CD14-positive monocyte (primary cell): ENCODE measurements around the gene CA11. TPM values are rescaled to one million over a fixed set of nuclear protein-coding genes. Genes with fewer than 3 reads are reported as not detected.

Experiments
- DNase-seq, 3 donors: peaks; one replicate each; pipeline ENCODE4 v3.0.0-alpha.2; 2011 to 2022
- H2AFZ ChIP-seq: 2 replicates; pipeline ENCODE4 v1.6.0; 2012; ENCODE audit warnings: mild to moderate bottlenecking, low read depth, low read length, inconsistent platforms; ENCODE audit not compliant: insufficient read depth, poor library complexity, severe bottlenecking
- H3K27ac ChIP-seq, 2 donors: 1 replicate in 1 of 2; 2 replicates in 1 of 2; pipeline ENCODE4 v1.5.1; 2012 to 2013; ENCODE audit warnings: low read length in 2 of 2, control low read depth in 1 of 2, inconsistent platforms in 1 of 2, low read depth in 1 of 2, mild to moderate bottlenecking in 1 of 2
- H3K27me3 ChIP-seq, 2 donors: one replicate each; pipeline versions ENCODE4 v1.6.0 to v1.6.1; 2011 to 2013; ENCODE audit warnings: low read length in 2 of 2; ENCODE audit not compliant: control insufficient read depth in 2 of 2, insufficient read depth in 2 of 2
- H3K36me3 ChIP-seq, 2 donors: replicated peaks in 1 of 2; 1 replicate in 1 of 2; 2 replicates in 1 of 2; pipeline versions ENCODE4 v1.5.1 to v1.6.1; 2012 to 2013; ENCODE audit warnings: low read length in 2 of 2, control low read depth in 1 of 2, inconsistent platforms in 1 of 2, mild to moderate bottlenecking in 1 of 2; ENCODE audit not compliant: insufficient read depth in 2 of 2, control insufficient read depth in 1 of 2
- H3K4me1 ChIP-seq, 2 donors: 1 replicate in 1 of 2; 2 replicates in 1 of 2; pipeline versions ENCODE4 v1.5.1 to v1.6.1; 2012 to 2013; ENCODE audit warnings: low read length in 2 of 2, control low read depth in 1 of 2, inconsistent platforms in 1 of 2, mild to moderate bottlenecking in 1 of 2, moderate library complexity in 1 of 2; ENCODE audit not compliant: insufficient read depth in 2 of 2, control insufficient read depth in 1 of 2
- H3K4me2 ChIP-seq: replicated peaks from 2 replicates; pipeline ENCODE3; 2012; ENCODE audit warnings: low read length, moderate library complexity, mild to moderate bottlenecking; ENCODE audit not compliant: poor library complexity, severe bottlenecking; ENCODE audit errors: extremely low read depth
- H3K4me3 ChIP-seq, 3 experiments: fragments of 200-600 bp in 1 of 3; sonication (generic) in 1 of 3; replicated peaks in 1 of 3; 1 replicate in 2 of 3; 2 replicates in 1 of 3; pipeline ENCODE4 v1.5.1; 2011 to 2013; ENCODE audit warnings: low read length in 3 of 3, mild to moderate bottlenecking in 3 of 3, control low read depth in 2 of 3, low read depth in 2 of 3, inconsistent platforms in 1 of 3, moderate library complexity in 1 of 3
- H3K79me2 ChIP-seq: 2 replicates; pipeline ENCODE4 v1.6.0; 2012; ENCODE audit warnings: mild to moderate bottlenecking, control low read depth, inconsistent platforms, low read length, moderate library complexity; ENCODE audit not compliant: insufficient read depth
- H3K9ac ChIP-seq: 2 replicates; pipeline ENCODE4 v1.6.0; 2017; ENCODE audit warnings: low read length, mild to moderate bottlenecking; ENCODE audit not compliant: insufficient read depth, poor library complexity, severe bottlenecking
- H3K9me3 ChIP-seq, 2 donors: replicated peaks in 1 of 2; 1 replicate in 1 of 2; 2 replicates in 1 of 2; pipeline versions ENCODE4 v1.5.1 to v1.6.1; 2012 to 2013; ENCODE audit warnings: low read length in 2 of 2, control low read depth in 1 of 2; ENCODE audit not compliant: control insufficient read depth in 1 of 2, insufficient read depth in 1 of 2
- H4K20me1 ChIP-seq: 2 replicates; pipeline ENCODE4 v1.6.0; 2012; ENCODE audit warnings: mild to moderate bottlenecking, low read length, control low read depth, moderate library complexity; ENCODE audit not compliant: insufficient read depth
- H3K27ac Mint-ChIP-seq, 7 donors: one replicate each; pipeline ENCODE4 v1.8.0; 2020; ENCODE audit warnings: mild to moderate bottlenecking in 7 of 7, mixed read lengths in 7 of 7, moderate library complexity in 6 of 7, inconsistent platforms in 2 of 7
- H3K27me3 Mint-ChIP-seq, 3 donors: one replicate each; pipeline ENCODE4 v1.8.0; 2021 to 2022; ENCODE audit warnings: low read depth in 3 of 3, mild to moderate bottlenecking in 3 of 3, mixed read lengths in 3 of 3, moderate library complexity in 3 of 3, inconsistent platforms in 1 of 3
- H3K36me3 Mint-ChIP-seq, 2 donors: one replicate each; pipeline ENCODE4 v1.8.0; 2020; ENCODE audit warnings: mixed read lengths in 2 of 2, inconsistent platforms in 1 of 2, mild to moderate bottlenecking in 1 of 2
- H3K4me1 Mint-ChIP-seq: one replicate; pipeline ENCODE4 v1.8.0; 2020; ENCODE audit warnings: mild to moderate bottlenecking, mixed read lengths
- H3K4me3 Mint-ChIP-seq, 2 donors: one replicate each; pipeline ENCODE4 v1.8.0; 2020; ENCODE audit warnings: mild to moderate bottlenecking in 2 of 2, mixed read lengths in 2 of 2, moderate library complexity in 1 of 2
- H3K9me3 Mint-ChIP-seq, 7 donors: one replicate each; pipeline ENCODE4 v1.8.0; 2020 to 2022; ENCODE audit warnings: mixed read lengths in 7 of 7, mild to moderate bottlenecking in 6 of 7, moderate library complexity in 6 of 7, inconsistent platforms in 2 of 7
- WGBS: methylation state at CpG from one replicate; pipeline ENCODE4 v1.1.5; 2013; ENCODE audit warnings: missing lambda C conversion rate; ENCODE audit not compliant: insufficient coverage; 5-methylcytosine and 5-hydroxymethylcytosine counted together
- intact Hi-C, 2 donors: fragments of 100-400 bp; cut with micrococcal nuclease; formaldehyde crosslinking; loops; one replicate each; pipeline versions ENCODE4 v1.15.0 to v1.15.1; 2023
- polyA plus RNA-seq, 3 donors: library from polyadenylated mRNA; depleted of rRNA in 1 of 3; unstranded in 2 of 3; stranded (reverse) in 1 of 3; fragments of 300-500 nt in 2 of 3; fragments of >200 nt in 1 of 3; fragmentation: Illumina TruSeq in 2 of 3; gene quantifications; 1 replicate in 2 of 3; 2 replicates in 1 of 3; pipeline ENCODE4 v1.2.3, GENCODE V29; 2012 to 2021
- TF ChIP-seq, protein P1 (sequence below): fragments of 200-600 bp; IDR thresholded peaks from one replicate; pipeline ENCODE4 v1.8.0; 2022; ENCODE audit warnings: antibody characterized with exemption, mild to moderate bottlenecking

Gene CA11
- polyA plus RNA-seq, 3 donors = 1.1 to 4.9 (median 1.8) TPM

DNA sequence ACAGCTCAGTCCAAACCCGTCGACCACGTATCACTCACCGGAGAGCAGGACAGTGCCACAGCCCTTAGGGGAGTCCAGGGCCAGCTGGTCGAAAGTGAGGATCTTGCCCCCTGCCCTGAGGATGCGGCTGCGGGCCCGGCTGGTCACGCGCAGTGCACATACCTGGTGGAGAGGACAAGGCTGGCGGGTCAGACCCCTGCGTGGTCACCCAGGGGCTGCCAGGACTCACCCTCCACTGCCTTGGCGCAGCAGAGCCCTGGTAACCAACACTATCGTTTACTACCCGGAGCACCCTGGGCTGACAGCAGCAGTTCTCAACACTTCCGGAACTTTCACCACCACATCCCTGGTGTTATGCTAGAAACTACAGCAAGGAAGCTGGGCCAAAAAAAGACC lies 29.9 kb downstream of the CA11 start:
- Histone ChIP-seq H4K20me1 (peaks cover 41% of the 10 kb centered on the region), H3K4me3 (no peak overlapping the region), H3K4me1 (peaks cover 34 to 39% of the 10 kb centered on the region in 2 donors), H2AFZ (no peak overlapping the region), H3K27me3 (no peaks in the 10 kb centered on the region), H3K27ac (peak overlapping the region in 1 of 2 donors; percentile 31), H3K36me3 (peaks cover 30 to 31% of the 10 kb centered on the region in 2 donors), H3K9me3 (no peaks in the 10 kb centered on the region), H3K9ac (no peak overlapping the region), H3K79me2 (peaks cover 46% of the 10 kb centered on the region), H3K4me2 (no peak overlapping the region)
- Mint-ChIP-seq H3K27me3 (peaks cover 0 to 2% (median 0%) of the 10 kb centered on the region in 3 donors), H3K27ac (peak overlapping the region in 4 of 7 donors; percentile 10 to 72 (median 45)), H3K4me3 (no peak overlapping the region), H3K9me3 (peaks cover 0 to 3% (median 0%) of the 10 kb centered on the region in 7 donors), H3K4me1 (peaks cover 32% of the 10 kb centered on the region), H3K36me3 (peaks cover 27 to 30% of the 10 kb centered on the region in 2 donors)
- DNase-seq = no peak
- TF ChIP-seq, protein P1, sequence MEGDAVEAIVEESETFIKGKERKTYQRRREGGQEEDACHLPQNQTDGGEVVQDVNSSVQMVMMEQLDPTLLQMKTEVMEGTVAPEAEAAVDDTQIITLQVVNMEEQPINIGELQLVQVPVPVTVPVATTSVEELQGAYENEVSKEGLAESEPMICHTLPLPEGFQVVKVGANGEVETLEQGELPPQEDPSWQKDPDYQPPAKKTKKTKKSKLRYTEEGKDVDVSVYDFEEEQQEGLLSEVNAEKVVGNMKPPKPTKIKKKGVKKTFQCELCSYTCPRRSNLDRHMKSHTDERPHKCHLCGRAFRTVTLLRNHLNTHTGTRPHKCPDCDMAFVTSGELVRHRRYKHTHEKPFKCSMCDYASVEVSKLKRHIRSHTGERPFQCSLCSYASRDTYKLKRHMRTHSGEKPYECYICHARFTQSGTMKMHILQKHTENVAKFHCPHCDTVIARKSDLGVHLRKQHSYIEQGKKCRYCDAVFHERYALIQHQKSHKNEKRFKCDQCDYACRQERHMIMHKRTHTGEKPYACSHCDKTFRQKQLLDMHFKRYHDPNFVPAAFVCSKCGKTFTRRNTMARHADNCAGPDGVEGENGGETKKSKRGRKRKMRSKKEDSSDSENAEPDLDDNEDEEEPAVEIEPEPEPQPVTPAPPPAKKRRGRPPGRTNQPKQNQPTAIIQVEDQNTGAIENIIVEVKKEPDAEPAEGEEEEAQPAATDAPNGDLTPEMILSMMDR = no peak
- intact Hi-C loops = no loop called here
- 93% methylated on average over 13 of the region's 16 CpGs for WGBS

- Histone ChIP-seq H3K9ac (no peak overlapping the region), H3K4me1 (peaks cover 28 to 33% of the 10 kb centered on the region in 2 donors), H2AFZ (no peak overlapping the region), H3K27me3 (no peaks in the 10 kb centered on the region), H3K27ac (no peak overlapping the region), H3K9me3 (no peaks in the 10 kb centered on the region), H4K20me1 (peaks cover 41% of the 10 kb centered on the region), H3K4me3 (no peak overlapping the region), H3K4me2 (no peak overlapping the region), H3K36me3 (peaks cover 30 to 31% of the 10 kb centered on the region in 2 donors), H3K79me2 (peaks cover 41% of the 10 kb centered on the region)
- Mint-ChIP-seq H3K27ac (peak overlapping the region in 3 of 7 donors; percentile 7 to 72 (median 10)), H3K36me3 (peaks cover 27 to 30% of the 10 kb centered on the region in 2 donors), H3K9me3 (peaks cover 0 to 3% (median 0%) of the 10 kb centered on the region in 7 donors), H3K4me1 (peaks cover 32% of the 10 kb centered on the region), H3K4me3 (no peak overlapping the region), H3K27me3 (peaks cover 0 to 2% (median 0%) of the 10 kb centered on the region in 3 donors)
- TF ChIP-seq, protein P1 = no peak
- intact Hi-C loops = no loop called here
- DNase-seq = no peak
- 92% methylated on average over 5 of the region's 19 CpGs for WGBS
Measured at GRCh38 chr19:48615231-48616040, 30.6 kb downstream of the CA11 start.
